ENCODE data around the gene CDH23.

CDH23 gene

DNA sequence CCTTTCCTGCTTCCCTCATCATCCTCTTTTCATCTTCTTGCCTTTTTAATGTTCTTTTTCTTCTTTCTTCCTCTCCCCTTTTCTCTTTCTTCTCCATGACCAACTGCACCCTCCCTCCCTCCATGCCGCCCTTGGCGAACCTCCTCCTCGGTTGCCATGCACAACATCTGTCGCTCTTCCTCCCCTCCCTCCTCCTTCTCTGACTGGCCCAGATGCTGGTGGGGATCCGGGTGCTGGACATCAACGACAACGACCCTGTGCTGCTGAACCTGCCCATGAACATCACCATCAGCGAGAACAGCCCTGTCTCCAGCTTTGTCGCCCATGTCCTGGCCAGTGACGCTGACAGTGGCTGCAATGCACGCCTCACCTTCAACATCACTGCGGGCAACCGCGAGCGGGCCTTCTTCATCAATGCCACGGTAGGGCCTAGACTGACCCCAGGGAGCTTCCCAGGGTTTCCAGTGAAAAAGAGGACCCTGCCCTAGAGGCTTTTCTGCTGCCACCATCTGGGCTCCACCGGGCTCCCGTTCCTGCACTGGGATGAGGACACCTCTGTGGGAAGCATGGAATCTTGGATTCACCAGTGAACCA, 388.1 kb downstream of the CDH23 start:
- H3K27me3 ChIP-seq (ENCODE audit: insufficient read depth, poor library complexity, severe bottlenecking) = no peaks in the 10 kb centered on the region
- TF ChIP-seq, protein P1, sequence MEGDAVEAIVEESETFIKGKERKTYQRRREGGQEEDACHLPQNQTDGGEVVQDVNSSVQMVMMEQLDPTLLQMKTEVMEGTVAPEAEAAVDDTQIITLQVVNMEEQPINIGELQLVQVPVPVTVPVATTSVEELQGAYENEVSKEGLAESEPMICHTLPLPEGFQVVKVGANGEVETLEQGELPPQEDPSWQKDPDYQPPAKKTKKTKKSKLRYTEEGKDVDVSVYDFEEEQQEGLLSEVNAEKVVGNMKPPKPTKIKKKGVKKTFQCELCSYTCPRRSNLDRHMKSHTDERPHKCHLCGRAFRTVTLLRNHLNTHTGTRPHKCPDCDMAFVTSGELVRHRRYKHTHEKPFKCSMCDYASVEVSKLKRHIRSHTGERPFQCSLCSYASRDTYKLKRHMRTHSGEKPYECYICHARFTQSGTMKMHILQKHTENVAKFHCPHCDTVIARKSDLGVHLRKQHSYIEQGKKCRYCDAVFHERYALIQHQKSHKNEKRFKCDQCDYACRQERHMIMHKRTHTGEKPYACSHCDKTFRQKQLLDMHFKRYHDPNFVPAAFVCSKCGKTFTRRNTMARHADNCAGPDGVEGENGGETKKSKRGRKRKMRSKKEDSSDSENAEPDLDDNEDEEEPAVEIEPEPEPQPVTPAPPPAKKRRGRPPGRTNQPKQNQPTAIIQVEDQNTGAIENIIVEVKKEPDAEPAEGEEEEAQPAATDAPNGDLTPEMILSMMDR (IDR thresholded peaks at IDR 0.05; ENCODE audit: poor library complexity, severe bottlenecking) = no peak

GRCh38 chr10:71788954-71789353, 392.2 kb downstream of the CDH23 start:
- ATAC-seq (ENCODE audit: low read depth) (no peak), DNase-seq (ENCODE audit: low spot score) (no peak)
- Histone ChIP-seq H3K36me3 (ENCODE audit: low read depth) (no peaks in the 10 kb centered on the region), H3K4me3 (ENCODE audit: severe bottlenecking) (no peak overlapping the region), H3K27me3 (ENCODE audit: insufficient read depth, poor library complexity, severe bottlenecking) (no peaks in the 10 kb centered on the region), H3K27ac (ENCODE audit: poor library complexity, severe bottlenecking) (no peak overlapping the region), H3K9me3 (ENCODE audit: severe bottlenecking) (no peaks in the 10 kb centered on the region), H3K4me1 (ENCODE audit: insufficient read depth, poor library complexity, severe bottlenecking) (no peaks in the 10 kb centered on the region)
- TF ChIP-seq, protein P1 (IDR thresholded peaks at IDR 0.05; ENCODE audit: poor library complexity, severe bottlenecking) = no peak

More for the DNA sequence above, 388.1 kb downstream of the CDH23 start:
- no peak overlapping the region for H3K4me3 ChIP-seq (ENCODE audit: severe bottlenecking)
- no peak for DNase-seq (ENCODE audit: low spot score)
- H3K4me1 ChIP-seq (ENCODE audit: insufficient read depth, poor library complexity, severe bottlenecking) = no peaks in the 10 kb centered on the region
- no peaks in the 10 kb centered on the region for H3K36me3 ChIP-seq (ENCODE audit: low read depth)
- no peaks in the 10 kb centered on the region for H3K9me3 ChIP-seq (ENCODE audit: severe bottlenecking)
- H3K27ac ChIP-seq (ENCODE audit: poor library complexity, severe bottlenecking) = no peak overlapping the region
- ATAC-seq (ENCODE audit: low read depth) = no peak

DNA sequence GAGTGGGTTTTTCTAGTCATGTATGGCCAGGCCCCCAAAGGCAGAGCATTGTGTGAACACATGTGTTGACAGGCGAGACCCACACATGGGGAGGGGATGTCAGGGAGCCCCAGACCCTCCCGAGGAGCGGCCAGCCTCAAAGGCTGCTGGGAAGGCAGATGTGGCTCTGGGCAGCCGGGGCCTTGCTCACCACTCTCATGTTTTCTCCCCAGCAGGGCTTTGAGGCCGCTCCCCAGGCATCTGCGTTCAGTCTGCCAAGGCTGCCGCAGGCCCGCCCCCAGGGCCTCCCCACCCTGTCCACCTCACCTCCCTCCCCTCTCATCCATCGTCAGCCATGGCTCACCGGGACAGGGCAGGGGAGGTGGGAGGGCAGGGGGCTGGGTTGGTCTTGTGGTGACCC, 393.2 kb downstream of the CDH23 start:
- no peaks in the 10 kb centered on the region for H3K36me3 ChIP-seq (ENCODE audit: low read depth)
- ATAC-seq (ENCODE audit: low read depth) (no peak), DNase-seq (ENCODE audit: low spot score) (no peak)
- TF ChIP-seq, protein P1 (IDR thresholded peaks at IDR 0.05; ENCODE audit: poor library complexity, severe bottlenecking) = no peak
- H3K4me3 ChIP-seq (ENCODE audit: severe bottlenecking) = no peak overlapping the region
- no peaks in the 10 kb centered on the region for H3K27me3 ChIP-seq (ENCODE audit: insufficient read depth, poor library complexity, severe bottlenecking)
- H3K9me3 ChIP-seq (ENCODE audit: severe bottlenecking) = no peaks in the 10 kb centered on the region
- no peak overlapping the region for H3K27ac ChIP-seq (ENCODE audit: poor library complexity, severe bottlenecking)
- H3K4me1 ChIP-seq (ENCODE audit: insufficient read depth, poor library complexity, severe bottlenecking) = no peaks in the 10 kb centered on the region

- ATAC-seq (ENCODE audit: low read depth) (no peak), DNase-seq (ENCODE audit: low spot score) (no peak)
- no peaks in the 10 kb centered on the region for H3K27me3 ChIP-seq (ENCODE audit: insufficient read depth, poor library complexity, severe bottlenecking)
- H3K4me3 ChIP-seq (ENCODE audit: severe bottlenecking) = no peak overlapping the region
- no peaks in the 10 kb centered on the region for H3K36me3 ChIP-seq (ENCODE audit: low read depth)
- no peaks in the 10 kb centered on the region for H3K4me1 ChIP-seq (ENCODE audit: insufficient read depth, poor library complexity, severe bottlenecking)
- no peaks in the 10 kb centered on the region for H3K9me3 ChIP-seq (ENCODE audit: severe bottlenecking)
- TF ChIP-seq, protein P1 (IDR thresholded peaks at IDR 0.05; ENCODE audit: poor library complexity, severe bottlenecking) = no peak
- H3K27ac ChIP-seq (ENCODE audit: poor library complexity, severe bottlenecking) = no peak overlapping the region
These were observed 394.2 kb downstream of the CDH23 start for GRCh38 chr10:71790749-71791440.

DNA sequence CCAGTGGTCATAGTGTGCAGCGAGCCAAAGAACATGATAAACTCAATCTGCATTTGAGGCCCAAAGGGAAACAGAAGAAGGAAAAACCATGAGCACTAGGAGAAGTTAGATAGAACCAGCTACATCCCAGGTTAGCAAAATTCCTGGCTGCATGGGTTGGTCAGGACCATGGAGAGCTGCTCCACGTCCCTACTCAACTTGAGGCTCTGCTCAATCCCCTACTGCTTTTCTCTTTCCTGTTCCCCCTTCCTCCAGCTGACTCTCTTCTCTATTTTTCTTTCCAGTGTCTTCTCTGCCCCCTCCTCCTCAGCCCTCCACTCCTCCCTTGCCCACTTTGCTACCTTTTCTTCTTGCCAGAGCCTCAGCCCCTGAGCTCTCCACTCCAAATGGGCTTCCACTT, 398.5 kb downstream of the CDH23 start:
- ATAC-seq (ENCODE audit: low read depth) (0 out of 3 replicates have a peak, but pooled peaks have one; percentile 36), DNase-seq (ENCODE audit: low spot score) (no peak)
- TF ChIP-seq, protein P1 (IDR thresholded peaks at IDR 0.05; ENCODE audit: poor library complexity, severe bottlenecking) = no peak
- Histone ChIP-seq H3K36me3 (ENCODE audit: low read depth) (no peaks in the 10 kb centered on the region), H3K9me3 (ENCODE audit: severe bottlenecking) (no peaks in the 10 kb centered on the region), H3K4me1 (ENCODE audit: insufficient read depth, poor library complexity, severe bottlenecking) (no peaks in the 10 kb centered on the region), H3K27ac (ENCODE audit: poor library complexity, severe bottlenecking) (no peak overlapping the region), H3K27me3 (ENCODE audit: insufficient read depth, poor library complexity, severe bottlenecking) (no peaks in the 10 kb centered on the region), H3K4me3 (ENCODE audit: severe bottlenecking) (no peak overlapping the region)
